Type B pancreatic cell (in vitro differentiated cells): ENCODE measurements around the gene PRRC2B. TPM values are rescaled to one million over a fixed set of nuclear protein-coding genes. Genes with fewer than 3 reads are reported as not detected.
"Not testable (repeated sequence)": the region's sequence is repeated elsewhere in the genome, so short reads cannot be mapped to it uniquely, and the experiment has no call there.

Experiments used
- DNase-seq: peaks from one replicate; pipeline ENCODE4 v3.0.0; 2021; ENCODE audit warnings: mixed read lengths; ENCODE audit not compliant: unreplicated experiment; ENCODE audit errors: extremely low spot score
- H3K27ac Mint-ChIP-seq: 2 replicates; pipeline ENCODE4 v1.8.0; 2021; ENCODE audit warnings: mild to moderate bottlenecking, mixed read lengths
- H3K27me3 Mint-ChIP-seq: 2 replicates; pipeline ENCODE4 v1.8.0; 2021; ENCODE audit warnings: mixed read lengths
- H3K36me3 Mint-ChIP-seq: 2 replicates; pipeline ENCODE4 v1.8.0; 2021; ENCODE audit warnings: mixed read lengths
- H3K4me1 Mint-ChIP-seq: one replicate; pipeline ENCODE4 v1.8.0; 2021; ENCODE audit warnings: mixed read lengths; ENCODE audit not compliant: unreplicated experiment
- H3K4me3 Mint-ChIP-seq: 2 replicates; pipeline ENCODE4 v1.8.0; 2021; ENCODE audit warnings: mild to moderate bottlenecking, mixed read lengths
- H3K9me3 Mint-ChIP-seq: 2 replicates; pipeline ENCODE4 v1.8.0; 2021; ENCODE audit warnings: mixed read lengths
- CTCF ChIP-seq: fragments of 200-600 bp; sonication (generic); conservative IDR thresholded peaks from 2 replicates; pipeline ENCODE4 v1.5.0; 2021; ENCODE audit warnings: antibody characterized with exemption, mild to moderate bottlenecking
- total RNA-seq: library from RNA; stranded (reverse); gene quantifications from 2 replicates; pipeline ENCODE4 v1.2.1, GENCODE V29; 2021; ENCODE audit warnings: low replicate concordance

The PRRC2B gene
- total RNA-seq, 1 donor from 2014 or later, result 300 TPM

- no peak for DNase-seq
- Mint-ChIP-seq H3K36me3 (peaks cover 56% of the 10 kb centered on the region), H3K27me3 (no peaks in the 10 kb centered on the region), H3K9me3 (no peaks in the 10 kb centered on the region), H3K4me3 (no peak overlapping the region), H3K27ac (no peak overlapping the region), H3K4me1 (no peaks in the 10 kb centered on the region)
- TF ChIP-seq CTCF, result no peak
Measured at GRCh38 chr9:131447600-131447999, 53.7 kb downstream of the PRRC2B start.

- H3K9me3 Mint-ChIP-seq, result no peaks in the 10 kb centered on the region
- H3K27ac Mint-ChIP-seq, result peak overlapping the region; percentile 31
- H3K36me3 Mint-ChIP-seq, result peaks cover 62% of the 10 kb centered on the region
- no peak for TF ChIP-seq CTCF
- DNase-seq, result no peak
- H3K27me3 Mint-ChIP-seq, result no peaks in the 10 kb centered on the region
- H3K4me1 Mint-ChIP-seq, result no peaks in the 10 kb centered on the region
- no peak overlapping the region for H3K4me3 Mint-ChIP-seq
Measured at GRCh38 chr9:131448818-131449217, 54.9 kb downstream of the PRRC2B start.

- Mint-ChIP-seq H3K4me1 (no peaks in the 10 kb centered on the region), H3K4me3 (no peak overlapping the region), H3K36me3 (peaks cover 67% of the 10 kb centered on the region), H3K27ac (peak overlapping the region; percentile 31), H3K9me3 (no peaks in the 10 kb centered on the region), H3K27me3 (no peaks in the 10 kb centered on the region)
- no peak for TF ChIP-seq CTCF
- no peak for DNase-seq
Measured at GRCh38 chr9:131449276-131449675, 55.4 kb downstream of the PRRC2B start.

- Mint-ChIP-seq H3K4me1 (no peaks in the 10 kb centered on the region), H3K9me3 (no peaks in the 10 kb centered on the region), H3K4me3 (no peak overlapping the region), H3K36me3 (peaks cover 52% of the 10 kb centered on the region), H3K27ac (no peak overlapping the region), H3K27me3 (no peaks in the 10 kb centered on the region)
- no peak for TF ChIP-seq CTCF
- DNase-seq, result no peak
Measured at GRCh38 chr9:131454028-131454427, 60.1 kb downstream of the PRRC2B start.

GRCh38 chr9:131455655-131456054 lies 61.8 kb downstream of the PRRC2B start:
- H3K9me3 Mint-ChIP-seq, H3K4me1 Mint-ChIP-seq, H3K27ac Mint-ChIP-seq, H3K4me3 Mint-ChIP-seq, DNase-seq, H3K27me3 Mint-ChIP-seq: not testable (repeated sequence)
- peaks cover 48% of the 10 kb centered on the region for H3K36me3 Mint-ChIP-seq

- H3K36me3 Mint-ChIP-seq, result peaks cover 37% of the 10 kb centered on the region
- H3K27ac Mint-ChIP-seq, result no peak overlapping the region
- H3K4me1 Mint-ChIP-seq, result no peaks in the 10 kb centered on the region
- no peaks in the 10 kb centered on the region for H3K27me3 Mint-ChIP-seq
- no peak for TF ChIP-seq CTCF
- H3K4me3 Mint-ChIP-seq, result no peak overlapping the region
- no peak for DNase-seq
- H3K9me3 Mint-ChIP-seq, result no peaks in the 10 kb centered on the region
Measured at GRCh38 chr9:131457746-131458145, 63.9 kb downstream of the PRRC2B start.
